ENCODE results near the gene DCAF8L2.

DNA sequence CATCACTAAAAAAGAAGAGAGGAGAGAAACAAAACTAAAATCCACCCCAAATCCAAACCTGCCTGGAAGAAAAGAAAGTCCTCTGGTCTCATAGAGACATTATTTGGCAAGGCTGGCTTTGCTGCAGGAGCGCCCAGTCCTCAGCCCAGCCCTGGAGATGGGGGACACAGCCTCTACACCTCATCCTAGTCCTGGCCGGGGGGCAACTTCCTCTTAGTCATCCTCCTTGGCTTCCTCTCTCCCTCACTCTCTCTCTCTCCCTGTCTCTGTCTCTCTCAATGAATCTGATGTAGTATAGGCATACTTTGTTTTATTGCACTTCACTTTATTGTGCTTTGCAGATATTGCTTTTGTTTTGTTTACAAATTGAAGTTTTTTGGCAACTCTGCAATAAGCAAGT is 161.8 kb downstream of the DCAF8L2 start:
- no peak for TF ChIP-seq YY1 (IDR thresholded peaks at IDR 0.05; ENCODE audit: low read depth)
- no peak for TF ChIP-seq CEBPB (IDR thresholded peaks at IDR 0.05)
- no peak for TF ChIP-seq EP300 (IDR thresholded peaks at IDR 0.05; ENCODE audit: borderline replicate concordance)
- TF ChIP-seq MAX (IDR thresholded peaks at IDR 0.05): no peak
- no peak for TF ChIP-seq EGR1 (IDR thresholded peaks at IDR 0.05)
- no peak for TF ChIP-seq RAD21 (IDR thresholded peaks at IDR 0.05; ENCODE audit: low read depth)
- no peak for TF ChIP-seq CREB1 (IDR thresholded peaks at IDR 0.05; ENCODE audit: low read depth)
- no peak for TF ChIP-seq TAF1 (IDR thresholded peaks at IDR 0.05; ENCODE audit: low read depth)
- no peak for TF ChIP-seq TCF12 (IDR thresholded peaks at IDR 0.05; ENCODE audit: low read depth)
- TF ChIP-seq, protein P1, sequence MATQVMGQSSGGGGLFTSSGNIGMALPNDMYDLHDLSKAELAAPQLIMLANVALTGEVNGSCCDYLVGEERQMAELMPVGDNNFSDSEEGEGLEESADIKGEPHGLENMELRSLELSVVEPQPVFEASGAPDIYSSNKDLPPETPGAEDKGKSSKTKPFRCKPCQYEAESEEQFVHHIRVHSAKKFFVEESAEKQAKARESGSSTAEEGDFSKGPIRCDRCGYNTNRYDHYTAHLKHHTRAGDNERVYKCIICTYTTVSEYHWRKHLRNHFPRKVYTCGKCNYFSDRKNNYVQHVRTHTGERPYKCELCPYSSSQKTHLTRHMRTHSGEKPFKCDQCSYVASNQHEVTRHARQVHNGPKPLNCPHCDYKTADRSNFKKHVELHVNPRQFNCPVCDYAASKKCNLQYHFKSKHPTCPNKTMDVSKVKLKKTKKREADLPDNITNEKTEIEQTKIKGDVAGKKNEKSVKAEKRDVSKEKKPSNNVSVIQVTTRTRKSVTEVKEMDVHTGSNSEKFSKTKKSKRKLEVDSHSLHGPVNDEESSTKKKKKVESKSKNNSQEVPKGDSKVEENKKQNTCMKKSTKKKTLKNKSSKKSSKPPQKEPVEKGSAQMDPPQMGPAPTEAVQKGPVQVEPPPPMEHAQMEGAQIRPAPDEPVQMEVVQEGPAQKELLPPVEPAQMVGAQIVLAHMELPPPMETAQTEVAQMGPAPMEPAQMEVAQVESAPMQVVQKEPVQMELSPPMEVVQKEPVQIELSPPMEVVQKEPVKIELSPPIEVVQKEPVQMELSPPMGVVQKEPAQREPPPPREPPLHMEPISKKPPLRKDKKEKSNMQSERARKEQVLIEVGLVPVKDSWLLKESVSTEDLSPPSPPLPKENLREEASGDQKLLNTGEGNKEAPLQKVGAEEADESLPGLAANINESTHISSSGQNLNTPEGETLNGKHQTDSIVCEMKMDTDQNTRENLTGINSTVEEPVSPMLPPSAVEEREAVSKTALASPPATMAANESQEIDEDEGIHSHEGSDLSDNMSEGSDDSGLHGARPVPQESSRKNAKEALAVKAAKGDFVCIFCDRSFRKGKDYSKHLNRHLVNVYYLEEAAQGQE (IDR thresholded peaks at IDR 0.05; ENCODE audit: low read depth): no peak
- no peak for TF ChIP-seq TEAD4 (IDR thresholded peaks at IDR 0.05)
- no peak for TF ChIP-seq USF1 (IDR thresholded peaks at IDR 0.05)

Measured in Ishikawa (cell line).